Activated CD8-positive, alpha-beta memory T cell treated with anti-CD3 and anti-CD28 coated beads for 4 hours (primary cell): Measurements from ENCODE around the gene TEX261.

Experiments used
- DNase-seq, 2 donors: peaks; one replicate each; pipeline ENCODE4 v3.0.0-alpha.2; 2020; ENCODE audit warnings: low read depth in 2 of 2

The TEX261 gene

DNA sequence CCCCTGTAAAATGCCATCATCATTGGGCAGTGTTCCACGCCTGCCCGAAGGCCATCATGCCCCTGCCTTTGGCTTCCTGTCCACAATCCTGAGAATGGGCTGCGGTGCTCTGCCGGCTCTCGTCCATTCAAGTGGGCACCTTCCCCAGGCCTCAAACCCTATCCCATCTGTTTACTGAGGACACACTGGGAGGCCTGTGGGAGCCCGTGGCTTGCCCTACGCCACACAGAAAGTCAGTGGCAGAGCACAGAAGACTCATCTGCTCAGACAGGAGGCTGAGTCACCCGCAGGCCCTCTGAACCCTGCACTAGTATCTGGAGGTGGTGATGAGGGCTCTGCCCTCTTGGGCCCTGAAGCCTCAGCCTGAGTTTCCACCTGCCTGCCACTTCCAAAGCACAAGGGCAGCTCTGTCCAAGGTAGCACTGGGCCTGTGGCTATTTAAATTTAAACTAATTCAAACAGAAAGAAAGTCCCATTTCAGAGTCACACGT lies 35.4 kb downstream of the TEX261 start:
- DNase-seq, result no peak

DNA sequence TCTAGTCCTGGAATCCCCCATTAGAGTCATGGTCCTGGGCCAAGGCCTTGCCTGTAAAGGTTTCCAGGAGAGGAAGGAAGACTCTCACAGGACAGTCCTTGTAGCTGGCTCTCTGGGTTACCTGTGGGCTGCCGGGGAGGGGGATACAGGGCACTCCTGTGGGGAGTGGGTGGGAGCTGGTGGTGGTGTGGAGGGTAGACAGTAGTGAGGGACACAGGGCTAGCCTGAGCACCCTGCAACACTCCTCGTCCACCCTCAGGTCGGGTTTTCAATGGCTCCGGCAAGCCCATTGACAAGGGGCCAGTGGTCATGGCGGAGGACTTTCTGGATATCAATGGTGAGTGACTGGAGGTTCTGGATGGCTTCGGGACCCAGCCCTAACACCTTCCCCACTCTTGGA lies 35.9 kb downstream of the TEX261 start:
- DNase-seq, result no peak

DNA sequence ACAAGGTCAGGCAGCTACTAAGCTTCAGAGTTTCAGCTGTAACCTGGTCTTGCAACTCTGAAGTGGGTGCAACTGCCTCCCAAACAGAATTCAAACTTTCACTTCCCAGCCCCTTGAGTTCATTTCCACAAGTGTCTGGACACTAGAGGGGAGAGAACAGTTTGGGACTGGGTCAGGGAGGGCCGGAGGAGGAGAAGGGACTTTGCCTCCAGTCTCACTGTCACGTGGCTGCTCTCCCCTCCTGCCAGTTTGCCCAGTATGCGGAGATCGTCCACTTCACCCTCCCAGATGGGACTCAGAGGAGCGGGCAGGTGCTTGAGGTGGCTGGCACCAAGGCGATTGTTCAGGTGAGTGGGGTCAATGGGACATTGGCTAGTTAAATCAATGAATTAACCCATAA lies 36.9 kb downstream of the TEX261 start:
- no peak for DNase-seq

DNA sequence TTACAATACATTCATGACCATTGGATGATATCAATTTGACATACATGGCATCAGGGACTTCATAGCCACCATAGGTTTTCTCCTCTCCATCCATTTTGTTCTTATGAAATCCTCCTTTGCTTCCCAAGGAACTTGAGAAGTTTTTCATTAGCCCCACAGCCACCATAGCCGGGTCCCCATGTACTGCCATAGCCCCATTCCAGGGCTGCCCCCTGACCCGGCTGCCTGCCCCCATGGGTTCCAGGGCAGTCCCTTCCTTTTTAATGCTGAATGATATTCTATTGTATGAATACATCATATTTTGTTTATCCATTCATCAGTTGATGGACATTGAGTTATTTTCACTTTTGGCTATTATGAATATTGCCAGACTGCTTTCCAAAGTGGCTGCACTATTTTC lies 38.5 kb downstream of the TEX261 start:
- no peak for DNase-seq

DNA sequence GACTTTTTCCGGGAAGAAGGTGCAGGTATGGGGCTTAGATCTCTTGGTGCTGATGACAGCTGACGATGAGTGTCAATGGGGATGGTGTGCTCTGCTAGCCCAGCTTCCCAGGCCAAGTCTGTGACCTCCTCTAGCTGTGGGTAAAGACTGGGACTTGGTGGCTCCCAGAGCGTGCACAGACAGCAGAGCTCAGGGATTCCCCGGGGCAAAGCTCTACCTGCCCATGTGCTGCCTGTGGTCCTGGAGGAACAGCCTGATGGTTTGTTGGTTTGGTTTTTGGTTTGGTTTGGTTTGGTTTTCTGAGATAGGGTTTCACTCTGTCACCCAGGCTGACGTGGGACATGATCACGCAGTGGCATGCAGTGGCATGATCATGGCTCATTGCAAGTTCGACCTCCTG lies 39.8 kb downstream of the TEX261 start:
- no peak for DNase-seq

DNA sequence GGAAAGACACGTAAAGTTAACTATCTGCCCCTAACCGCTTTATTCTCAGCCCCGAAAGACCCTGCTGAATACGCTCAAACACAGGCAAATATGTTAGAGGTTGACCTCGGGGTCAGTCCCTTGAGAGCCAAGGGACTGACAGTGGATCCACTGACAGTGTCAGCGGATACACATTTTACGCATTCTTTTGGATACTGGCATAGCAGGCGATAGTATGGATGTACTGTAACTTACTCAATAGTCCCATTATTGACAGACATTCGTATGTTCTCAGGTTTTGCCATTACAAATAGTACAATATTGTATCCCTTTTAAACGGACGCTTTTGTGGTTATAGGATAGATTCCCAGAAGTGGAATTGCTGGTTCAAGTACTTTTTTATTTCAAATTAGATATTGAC lies 45.6 kb downstream of the TEX261 start:
- DNase-seq, result no peak

DNA sequence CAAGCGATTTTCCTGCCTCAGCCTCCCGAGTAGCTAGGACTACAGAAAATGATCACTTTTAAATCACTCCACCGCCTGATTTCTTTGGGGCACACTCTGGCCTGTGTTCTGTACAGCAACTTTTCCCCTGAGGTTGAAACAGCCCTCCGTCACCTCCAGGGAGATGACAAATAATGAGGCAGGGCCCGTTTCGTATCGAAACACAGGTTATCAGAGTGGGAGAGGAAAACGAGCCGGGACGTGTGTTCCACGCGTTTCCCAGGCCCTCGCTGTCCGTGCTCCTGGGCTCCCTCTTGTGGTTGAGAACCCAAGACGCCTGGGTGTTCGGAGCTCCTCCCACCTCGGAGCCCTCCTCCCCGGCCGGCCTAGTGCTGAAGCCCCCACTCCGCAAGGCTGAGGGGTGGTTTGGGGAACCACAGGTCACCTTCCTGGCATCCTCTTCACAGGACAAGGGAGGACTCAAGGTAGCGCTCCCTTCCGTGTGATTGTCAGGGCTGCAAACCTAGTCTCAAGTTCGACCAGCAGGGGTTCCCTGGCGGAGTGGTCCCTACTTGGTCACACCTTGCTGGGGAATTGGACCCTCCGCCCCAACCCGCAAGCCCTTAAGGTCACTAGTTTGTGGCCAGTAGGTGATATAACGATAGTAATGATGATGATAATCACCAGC lies 46.2 kb downstream of the TEX261 start:
- peak; percentile 55 to 62 for DNase-seq

DNA sequence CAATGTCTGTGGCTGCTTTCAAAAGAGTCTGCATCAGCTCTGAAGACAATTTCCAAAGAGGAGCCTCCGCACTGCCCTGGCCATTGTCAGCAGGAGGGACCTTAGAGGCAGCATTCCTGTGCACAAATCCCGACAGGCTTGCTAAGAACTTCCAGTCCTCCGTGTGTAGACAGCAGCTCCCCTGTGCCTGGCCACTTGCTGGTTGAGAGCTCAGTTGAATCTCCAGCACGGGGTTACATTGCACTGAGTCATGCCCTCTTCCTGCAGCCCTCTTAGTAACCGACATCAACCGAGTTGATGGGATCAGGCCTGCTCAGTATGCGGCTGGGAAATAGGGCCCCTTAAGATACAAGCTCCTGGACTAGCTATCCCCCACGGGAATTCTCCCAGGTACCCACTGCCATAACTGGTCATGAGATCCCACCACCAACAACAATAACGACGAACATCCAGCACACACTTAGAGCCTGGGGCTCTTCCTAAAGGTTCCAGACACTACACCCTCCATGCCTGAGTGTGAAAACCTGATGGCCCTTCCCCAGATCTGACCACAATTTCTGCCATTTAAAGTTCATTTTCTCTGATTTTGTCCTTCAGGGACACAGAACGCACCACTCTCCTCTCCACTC lies 47.0 kb downstream of the TEX261 start:
- DNase-seq, result no peak

DNA sequence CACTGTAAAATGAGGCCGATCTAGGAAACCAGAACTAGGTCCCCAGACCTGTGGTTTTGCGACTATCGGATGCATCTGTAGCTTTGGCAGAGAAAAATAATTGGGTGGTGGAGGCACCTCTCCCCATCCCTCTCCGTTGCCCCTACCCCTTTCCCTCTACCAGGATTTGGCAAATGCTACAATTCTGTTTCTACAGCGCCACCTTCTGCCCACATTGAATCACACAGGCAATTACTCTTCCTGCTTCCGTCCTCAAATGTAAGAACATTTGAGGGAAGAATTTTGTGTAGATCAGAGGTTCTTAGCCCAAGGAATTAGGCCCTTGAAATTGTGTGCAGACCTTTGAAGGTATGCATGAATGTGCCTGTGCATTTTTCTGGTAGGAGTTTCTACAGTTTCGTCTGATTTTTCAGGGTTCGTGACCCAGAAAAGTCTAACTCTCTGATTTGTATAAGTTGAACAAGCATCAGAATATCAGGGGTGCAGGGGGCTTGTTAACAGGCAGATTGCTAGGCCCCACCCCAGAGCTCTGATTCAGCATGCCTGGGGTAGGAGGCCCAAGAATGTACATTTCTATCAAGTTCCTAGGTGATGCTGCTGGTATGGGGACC lies 47.7 kb downstream of the TEX261 start:
- no peak for DNase-seq

DNA sequence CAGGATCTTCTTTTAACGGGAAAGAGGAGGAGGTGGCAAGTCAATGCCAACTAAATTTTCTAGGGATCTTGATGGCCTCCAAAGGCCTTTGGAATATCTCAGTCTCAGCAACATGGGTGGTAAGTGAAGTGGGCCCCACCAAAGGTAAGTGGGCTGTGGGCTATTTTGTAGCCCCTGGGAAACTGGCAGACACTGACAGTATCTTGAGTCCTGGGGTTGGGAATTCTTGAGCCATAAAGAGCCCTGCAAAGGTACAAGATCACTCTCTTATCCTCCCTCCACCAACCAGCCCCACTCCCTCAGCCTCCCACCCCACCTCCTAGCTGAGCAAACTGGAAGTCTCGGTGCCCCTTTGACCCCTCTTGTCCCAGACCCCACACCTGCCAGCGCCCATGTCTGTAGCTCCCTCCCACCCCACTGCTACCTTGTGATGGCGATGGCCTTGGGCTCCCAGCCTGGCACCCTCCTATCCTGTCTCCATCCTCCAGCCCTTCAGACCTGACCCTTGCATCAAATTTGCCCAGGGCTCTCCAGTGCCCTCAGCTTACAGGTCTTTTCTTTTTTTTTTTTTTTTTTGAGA lies 50.5 kb downstream of the TEX261 start:
- no peak for DNase-seq

DNA sequence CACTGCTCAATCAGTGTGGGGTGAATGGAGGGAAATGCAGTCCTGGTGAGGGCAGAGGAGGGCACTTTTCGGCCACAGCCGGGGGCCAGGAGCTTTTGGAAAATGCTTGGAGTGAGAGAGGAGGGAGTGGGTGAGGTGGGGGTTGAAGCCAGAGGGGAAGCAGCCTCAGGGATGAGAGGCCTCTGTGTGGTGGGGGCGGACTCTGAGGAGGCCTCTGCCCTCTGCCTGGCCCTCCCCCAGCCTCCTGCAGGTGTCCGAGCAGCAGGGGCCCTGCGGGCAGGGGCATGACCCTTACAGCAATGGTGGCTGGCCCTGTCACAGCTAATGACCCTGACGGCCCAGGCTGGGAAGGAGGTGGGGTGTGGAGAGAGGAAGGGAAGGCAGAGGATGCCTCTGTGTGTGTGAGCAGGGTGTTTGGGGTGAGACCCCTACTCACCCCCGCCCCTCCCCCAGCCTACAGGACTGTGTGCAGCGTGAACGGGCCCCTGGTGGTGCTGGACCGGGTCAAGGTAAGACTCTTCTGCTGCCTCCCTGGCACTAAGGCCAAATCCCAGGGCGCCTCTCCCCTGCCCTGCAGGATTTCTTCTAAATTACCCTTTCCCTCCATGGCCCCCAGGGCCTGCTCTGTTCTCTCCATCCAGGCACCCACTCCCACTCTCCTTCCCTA lies 51.3 kb downstream of the TEX261 start:
- DNase-seq, result no peak

DNA sequence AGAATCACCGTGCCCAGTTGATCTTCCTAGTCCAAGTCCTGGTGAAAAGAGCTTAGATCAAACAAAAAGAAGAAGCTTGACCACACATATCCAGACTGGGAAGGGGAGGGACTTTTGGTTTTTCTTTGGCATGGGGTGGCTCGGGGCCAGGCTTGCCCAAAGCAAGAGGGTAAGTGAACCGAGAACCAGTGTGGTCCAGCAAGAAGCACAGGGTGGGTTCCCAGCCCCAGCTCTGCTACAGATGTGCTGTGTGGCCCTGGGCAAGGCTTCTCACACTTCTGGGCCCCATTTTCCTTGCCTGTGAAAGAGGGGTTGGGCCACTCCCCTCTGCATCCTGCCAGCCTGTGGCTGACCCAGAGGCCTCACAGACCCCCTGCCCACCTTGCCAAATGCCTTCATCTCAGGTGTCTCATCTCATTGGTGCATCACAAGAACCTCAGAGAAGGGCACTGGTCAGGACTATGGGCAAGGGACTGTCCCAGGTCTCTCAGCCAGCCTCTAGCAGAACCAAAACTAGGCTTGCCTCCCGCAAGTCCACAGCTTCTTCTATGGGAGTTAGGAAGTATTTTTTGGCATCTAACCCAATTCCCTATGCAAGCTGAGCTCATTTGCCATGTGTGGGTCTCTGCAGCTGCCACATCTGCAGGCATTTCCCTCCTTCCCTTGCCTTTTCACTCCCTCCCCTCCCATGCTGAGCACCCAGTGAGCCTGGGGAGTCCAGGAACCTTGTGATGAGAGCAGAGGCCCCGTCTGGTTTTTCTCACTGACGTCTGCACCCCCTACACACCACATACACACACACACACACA lies 52.1 kb downstream of the TEX261 start:
- DNase-seq, result no peak

DNA sequence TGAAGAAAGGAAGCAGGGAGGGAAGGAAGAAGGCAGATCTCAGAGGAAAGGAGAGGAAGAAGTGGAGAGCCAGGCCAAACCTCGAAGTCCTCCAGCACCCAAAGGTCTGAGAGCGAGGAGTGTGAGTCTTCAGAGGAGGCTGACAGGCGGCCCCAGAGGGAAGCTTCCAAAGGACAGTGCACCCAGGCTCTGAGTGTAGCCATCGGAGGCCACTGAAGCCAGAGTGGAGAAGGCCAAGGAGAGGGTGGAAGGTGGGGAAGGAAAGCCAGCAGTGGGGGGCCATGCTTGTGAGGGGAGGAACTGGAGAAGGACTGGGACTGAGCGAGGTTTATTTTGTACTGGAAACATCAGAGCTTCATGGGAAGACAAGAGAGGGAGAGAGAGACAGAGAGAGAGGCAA lies 53.0 kb downstream of the TEX261 start:
- no peak for DNase-seq

DNA sequence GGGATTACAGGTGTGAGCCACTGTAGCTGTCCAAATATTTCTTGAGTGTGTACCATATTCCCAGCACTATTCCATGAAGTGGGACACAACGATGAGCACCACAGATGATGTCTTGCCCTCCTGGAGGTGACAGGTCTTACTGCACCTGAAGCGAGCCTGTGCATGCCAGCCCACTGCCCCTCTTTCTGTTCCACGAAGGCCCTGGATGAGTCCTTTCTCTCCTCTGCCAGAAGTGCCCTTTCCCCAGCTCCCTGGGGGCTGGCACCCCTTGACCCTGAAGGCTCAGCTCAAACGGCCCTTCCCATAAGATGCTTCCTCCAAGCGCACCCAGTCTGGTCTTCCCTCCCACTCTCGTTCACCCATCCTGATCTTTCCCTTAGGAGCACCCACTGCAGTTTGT lies 53.5 kb downstream of the TEX261 start:
- no peak for DNase-seq

DNA sequence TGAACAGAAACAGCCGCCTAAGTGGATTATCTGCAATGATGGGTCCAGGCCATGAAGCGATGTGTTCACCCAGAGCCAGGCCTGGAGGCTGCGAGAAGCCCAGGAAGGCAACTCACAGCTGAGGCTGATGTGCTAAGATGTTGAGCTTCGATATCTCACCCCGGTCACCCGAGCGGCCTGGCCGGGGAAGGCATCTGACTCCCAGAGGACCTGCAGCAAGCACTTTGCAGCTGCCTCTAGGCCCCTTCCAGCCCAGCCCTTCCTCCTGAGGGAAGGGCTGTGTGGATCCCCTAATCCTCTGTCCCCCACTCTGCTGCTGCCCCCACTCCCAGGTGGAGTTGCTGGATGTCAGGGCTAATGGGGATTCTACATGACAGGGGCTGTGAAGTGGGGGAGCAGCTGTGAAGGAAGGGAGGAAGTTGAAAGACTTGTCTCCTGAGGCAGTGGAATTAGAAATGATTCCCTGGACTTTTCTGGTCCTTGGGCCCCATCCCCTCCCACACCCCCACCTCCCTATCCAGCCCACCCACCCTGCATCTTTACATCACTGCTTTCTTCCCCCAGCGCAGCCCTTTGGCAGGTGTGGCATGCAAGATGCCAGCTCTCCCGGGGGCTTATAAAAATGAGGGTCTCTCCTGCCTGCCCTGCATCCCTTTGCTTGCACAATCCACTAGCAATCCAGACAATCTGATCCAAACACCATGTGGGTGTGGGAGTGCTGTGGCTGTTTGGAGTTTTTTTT lies 54.7 kb downstream of the TEX261 start:
- DNase-seq, result no peak

DNA sequence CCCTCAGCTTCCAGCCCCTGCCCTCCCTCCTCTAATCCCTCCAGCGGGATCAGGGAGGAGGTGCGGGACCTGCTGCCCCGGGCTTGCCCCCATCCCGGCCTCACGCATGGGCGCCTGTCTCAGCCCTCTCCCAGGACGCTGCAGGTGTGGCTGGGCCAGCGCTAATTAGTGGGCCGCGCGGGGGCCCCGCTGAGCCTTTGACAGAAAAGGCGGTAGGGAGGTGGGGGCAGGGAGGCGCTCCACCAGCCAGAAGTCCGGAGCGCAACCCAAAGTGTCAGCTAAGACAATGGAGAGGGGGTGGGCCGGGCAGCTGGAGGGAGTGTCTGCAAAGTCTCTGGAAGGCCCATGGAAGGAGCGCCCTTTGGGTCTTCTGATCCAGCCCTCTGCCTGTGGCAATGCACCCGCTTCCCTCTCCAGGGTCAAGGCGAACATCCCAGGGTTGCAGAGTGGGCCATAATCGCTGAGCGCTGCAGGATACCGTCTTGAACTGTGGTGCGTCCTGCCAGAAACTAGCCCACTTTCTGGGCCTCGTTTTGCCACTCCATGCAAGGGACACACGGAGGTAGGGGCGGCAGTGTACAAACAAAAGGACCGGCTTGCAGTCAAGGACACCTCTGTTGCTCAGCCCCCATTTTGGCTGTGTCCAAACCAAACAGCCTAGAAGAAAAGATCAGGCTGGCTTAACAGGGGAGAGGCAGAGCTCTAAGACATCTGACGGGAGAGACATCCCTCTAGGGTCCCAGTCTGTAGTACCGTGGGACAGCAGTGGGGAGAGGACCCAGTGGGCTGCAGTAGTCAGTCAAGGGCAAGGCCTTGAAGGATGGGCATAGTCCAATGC lies 55.5 kb downstream of the TEX261 start:
- DNase-seq, result no peak

DNA sequence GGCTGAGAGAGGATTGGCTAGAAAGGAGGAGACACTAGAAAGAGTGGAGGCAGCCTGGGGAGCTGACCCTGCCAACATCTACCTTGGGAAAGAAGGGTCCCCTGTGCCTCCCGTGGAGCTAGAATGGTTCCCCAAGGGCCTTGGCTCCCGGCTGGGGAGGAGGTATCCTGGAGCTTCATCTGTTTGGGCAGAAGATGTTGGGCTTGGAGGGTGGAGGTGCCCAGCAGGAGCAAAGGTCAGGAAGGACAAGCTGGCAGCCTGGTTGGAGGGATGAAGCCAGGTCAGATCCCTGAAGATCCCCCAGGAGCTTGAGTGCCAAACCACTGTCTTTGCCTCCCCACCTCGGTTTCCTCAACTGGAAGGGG lies 56.1 kb downstream of the TEX261 start:
- no peak for DNase-seq

DNA sequence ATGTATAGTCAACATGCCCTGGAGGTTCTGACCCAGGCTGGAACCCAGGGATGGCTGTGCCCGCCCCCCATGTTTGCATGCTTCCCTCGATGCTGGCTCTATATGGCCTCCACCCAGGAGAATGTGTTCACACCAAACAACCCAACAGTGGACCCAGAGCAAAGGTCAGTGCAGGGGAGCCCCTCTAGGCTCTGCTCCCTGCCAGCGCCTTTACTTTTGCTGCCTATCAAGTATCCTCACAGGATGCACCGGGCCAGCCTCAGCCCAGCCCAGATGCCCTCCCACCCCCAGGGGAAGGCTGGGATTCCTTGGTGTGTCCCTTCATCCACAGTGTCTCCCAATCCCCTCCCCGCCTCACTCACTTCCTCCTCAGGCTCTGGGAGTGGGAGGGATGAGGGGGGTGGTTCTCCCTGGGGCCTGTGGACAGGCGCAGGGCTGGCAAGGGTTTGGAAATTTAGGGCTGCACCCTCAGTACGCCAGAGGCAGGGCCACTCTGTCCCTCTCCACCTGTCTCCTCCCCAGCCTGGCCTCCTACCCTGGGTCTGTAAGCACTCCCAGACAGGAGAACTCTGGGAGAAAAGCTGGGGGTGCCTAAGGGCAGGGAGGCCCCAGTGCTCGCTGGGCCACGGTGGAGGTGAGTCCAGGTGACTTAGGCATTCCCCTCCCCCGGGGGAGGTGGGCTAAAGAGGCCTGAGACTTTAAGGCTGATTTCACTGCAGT lies 56.6 kb downstream of the TEX261 start:
- DNase-seq, result no peak
